Right cardiac atrium (tissue), 5 donors: ENCODE measurements around the gene VTI1A. TPM values are rescaled to one million over a fixed set of nuclear protein-coding genes. Genes with fewer than 3 reads are reported as not detected.

Source experiments
- ATAC-seq, 2 donors: fragments of 200-7000 bp; cut with Tn5 transposase; one replicate each; pipeline versions ENCODE4 v1.8.0 to v1.9.1; 2020; ENCODE audit warnings: moderate library complexity in 2 of 2, mild to moderate bottlenecking in 1 of 2
- DNase-seq, 3 donors: peaks; one replicate each; pipeline ENCODE4 v3.0.0-alpha.2; 2020
- H3K27ac ChIP-seq: one replicate; pipeline ENCODE4 v1.5.1; 2013; ENCODE audit warnings: mild to moderate bottlenecking, low read length, control low read depth, moderate library complexity
- H3K27me3 ChIP-seq: one replicate; pipeline ENCODE4 v1.6.1; 2013; ENCODE audit not compliant: control insufficient read depth, insufficient read depth
- H3K4me1 ChIP-seq: one replicate; pipeline ENCODE4 v1.6.1; 2013; ENCODE audit warnings: low read length; ENCODE audit not compliant: control insufficient read depth, insufficient read depth
- H3K4me3 ChIP-seq: one replicate; pipeline ENCODE4 v1.5.1; 2013; ENCODE audit warnings: low read length, control low read depth
- H3K9me3 ChIP-seq: one replicate; pipeline ENCODE4 v1.6.1; 2013; ENCODE audit warnings: low read length; ENCODE audit not compliant: control insufficient read depth
- WGBS: extraction: QIAGEN DNeasy Blood & Tissue Kit; methylation state at CpG from one replicate; pipeline ENCODE4 v1.1.7; 2013; 5-methylcytosine and 5-hydroxymethylcytosine counted together
- intact Hi-C, 4 donors: fragments of 100-400 bp; cut with DNase I; formaldehyde crosslinking; loops; one replicate each; pipeline versions ENCODE4 v1.11.0 to v1.14.0; 2022 to 2023
- polyA plus RNA-seq: library from polyadenylated mRNA; stranded (reverse); fragments of 200-250 nt; gene quantifications from one replicate; pipeline ENCODE4 v1.2.3, GENCODE V29; 2013
- total RNA-seq, 4 donors: library from RNA; stranded (reverse); fragmentation: NEBNext Ultra II Directional; extraction: Animal tissue kit (Norgen Biotek cat#: 25700); gene quantifications; one replicate each; pipeline ENCODE4 v1.2.1, GENCODE V29; 2021
- donor health status: healthy with polysubstance abuse.
- donor health status: DM: no; HTN: yes; CAD: no.
- donor health status: DM: no; HTN: no; CAD: no.
- donor health status: DM: no; HTN: yes; CAD: no; lungs with severe emphysema.
- donor health status: DM: yes; HTN: yes; CAD: no.

The VTI1A gene
- total and polyA plus RNA-seq, 5 donors, result 9.1 to 22.5 (median 19.7) TPM

- ATAC-seq (no peak), DNase-seq (no peak)
- H3K27me3 ChIP-seq, result no peaks in the 10 kb centered on the region
- H3K9me3 ChIP-seq, result no peaks in the 10 kb centered on the region
- WGBS, result 93% methylated on average over 2 of the region's 2 CpGs
- no peaks in the 10 kb centered on the region for H3K4me1 ChIP-seq
- H3K27ac ChIP-seq, result no peak overlapping the region
- H3K4me3 ChIP-seq, result no peak overlapping the region
- intact Hi-C loops, result no loop called here
Observed at GRCh38 chr10:112503643-112504042, 56.6 kb downstream of the VTI1A start.

GRCh38 chr10:112507046-112507445 lies 60.0 kb downstream of the VTI1A start:
- ATAC-seq, result no peak

GRCh38 chr10:112507988-112508387 lies 61.0 kb downstream of the VTI1A start:
- H3K27ac ChIP-seq, result no peak overlapping the region
- H3K9me3 ChIP-seq, result no peaks in the 10 kb centered on the region
- no peaks in the 10 kb centered on the region for H3K27me3 ChIP-seq
- H3K4me3 ChIP-seq, result no peak overlapping the region
- no peaks in the 10 kb centered on the region for H3K4me1 ChIP-seq
- intact Hi-C loops, result no loop called here
- ATAC-seq, result no peak
- WGBS, result 51% methylated on average over 4 of the region's 4 CpGs
- DNase-seq, result no peak

More at GRCh38 chr10:112507046-112507445, 60.0 kb downstream of the VTI1A start:
- no peak overlapping the region for H3K4me3 ChIP-seq
- no peaks in the 10 kb centered on the region for H3K4me1 ChIP-seq
- WGBS, result 52% methylated on average over 4 of the region's 4 CpGs
- intact Hi-C loops, result no loop called here
- H3K27me3 ChIP-seq, result no peaks in the 10 kb centered on the region
- no peak for DNase-seq
- H3K9me3 ChIP-seq, result no peaks in the 10 kb centered on the region
- H3K27ac ChIP-seq, result no peak overlapping the region

- no peak overlapping the region for H3K27ac ChIP-seq
- WGBS, result 87% methylated on average over 4 of the region's 4 CpGs
- H3K9me3 ChIP-seq, result no peaks in the 10 kb centered on the region
- DNase-seq (no peak), ATAC-seq (no peak)
- H3K4me1 ChIP-seq, result no peaks in the 10 kb centered on the region
- H3K27me3 ChIP-seq, result no peaks in the 10 kb centered on the region
- intact Hi-C loops, result no loop called here
- no peak overlapping the region for H3K4me3 ChIP-seq
Observed at GRCh38 chr10:112509558-112510291, 62.7 kb downstream of the VTI1A start.

GRCh38 chr10:112510384-112510783 lies 63.4 kb downstream of the VTI1A start:
- Histone ChIP-seq H3K27me3 (no peaks in the 10 kb centered on the region), H3K9me3 (no peaks in the 10 kb centered on the region), H3K4me3 (no peak overlapping the region), H3K27ac (no peak overlapping the region), H3K4me1 (no peaks in the 10 kb centered on the region)
- intact Hi-C loops, result no loop called here
- DNase-seq, result no peak
- WGBS, result 92% methylated on average over 4 of the region's 4 CpGs
- ATAC-seq, result no peak

GRCh38 chr10:112512294-112512693 lies 65.3 kb downstream of the VTI1A start:
- Histone ChIP-seq H3K4me3 (no peak overlapping the region), H3K27me3 (no peaks in the 10 kb centered on the region), H3K27ac (no peak overlapping the region), H3K9me3 (no peaks in the 10 kb centered on the region), H3K4me1 (no peaks in the 10 kb centered on the region)
- ATAC-seq (no peak), DNase-seq (no peak)
- 97% methylated on average over 2 of the region's 2 CpGs for WGBS
- intact Hi-C loops, result no loop called here

- no peaks in the 10 kb centered on the region for H3K9me3 ChIP-seq
- ATAC-seq, result no peak
- no peak overlapping the region for H3K4me3 ChIP-seq
- no peaks in the 10 kb centered on the region for H3K4me1 ChIP-seq
- H3K27me3 ChIP-seq, result no peaks in the 10 kb centered on the region
- H3K27ac ChIP-seq, result no peak overlapping the region
- intact Hi-C loops, result no loop called here
- no peak for DNase-seq
Observed at GRCh38 chr10:112515126-112515525, 68.1 kb downstream of the VTI1A start.

- Histone ChIP-seq H3K27me3 (no peaks in the 10 kb centered on the region), H3K27ac (no peak overlapping the region), H3K4me3 (no peak overlapping the region), H3K9me3 (no peaks in the 10 kb centered on the region), H3K4me1 (no peaks in the 10 kb centered on the region)
- WGBS, result 94% methylated on average over 2 of the region's 2 CpGs
- no peak for ATAC-seq
- intact Hi-C loops, result no loop called here
- DNase-seq, result no peak
Observed at GRCh38 chr10:112515852-112516251, 68.8 kb downstream of the VTI1A start.

GRCh38 chr10:112517451-112517862 lies 70.4 kb downstream of the VTI1A start:
- Histone ChIP-seq H3K27ac (no peak overlapping the region), H3K4me1 (no peaks in the 10 kb centered on the region), H3K4me3 (no peak overlapping the region), H3K9me3 (no peaks in the 10 kb centered on the region), H3K27me3 (no peaks in the 10 kb centered on the region)
- ATAC-seq (no peak), DNase-seq (no peak)
- intact Hi-C loops, result no loop called here
- WGBS, result 90% methylated on average over 5 of the region's 5 CpGs

GRCh38 chr10:112519133-112519761 lies 72.2 kb downstream of the VTI1A start:
- ATAC-seq, result no peak
- DNase-seq, result no peak
- H3K9me3 ChIP-seq, result no peaks in the 10 kb centered on the region
- WGBS, result 93% methylated on average over 5 of the region's 5 CpGs
- H3K27ac ChIP-seq, result no peak overlapping the region
- no peak overlapping the region for H3K4me3 ChIP-seq
- no peaks in the 10 kb centered on the region for H3K4me1 ChIP-seq
- intact Hi-C loops, result no loop called here
- no peaks in the 10 kb centered on the region for H3K27me3 ChIP-seq

- DNase-seq, result no peak
- no peaks in the 10 kb centered on the region for H3K27me3 ChIP-seq
- intact Hi-C loops, result no loop called here
Observed at GRCh38 chr10:112520914-112521313, 73.9 kb downstream of the VTI1A start.

More at GRCh38 chr10:112520914-112521313, 73.9 kb downstream of the VTI1A start:
- no peaks in the 10 kb centered on the region for H3K9me3 ChIP-seq
- no peak overlapping the region for H3K27ac ChIP-seq
- 70% methylated on average over 1 of the region's 1 CpG for WGBS
- no peak overlapping the region for H3K4me3 ChIP-seq
- ATAC-seq, result no peak
- no peaks in the 10 kb centered on the region for H3K4me1 ChIP-seq
